H1 (cell line): Measurements from ENCODE around the gene ASIC2. TPM values are rescaled to one million over a fixed set of nuclear protein-coding genes. Genes with fewer than 3 reads are reported as not detected.

ENCODE experiments used
- CTCF ChIA-PET: fragments of 300-600 bp; sonication (Branson Sonifier 250); formaldehyde crosslinking; loops from one replicate; lab custom pipeline; 2021; ENCODE audit not compliant: partially characterized antibody; lab: Charles Lee
- POLR2A ChIA-PET: fragments of 300-600 bp; sonication (Branson Sonifier 250); formaldehyde crosslinking; loops from one replicate; lab custom pipeline; 2021; ENCODE audit warnings: inconsistent platforms; ENCODE audit not compliant: partially characterized antibody; lab: Charles Lee
- DNase-seq, 2 experiments: peaks; one replicate each; pipeline versions ENCODE4 v3.0.0 to v3.0.0-alpha.2; 2010 to 2022; ENCODE audit warnings: low spot score in 2 of 2, low read depth in 1 of 2, mixed read lengths in 1 of 2
- FAIRE-seq: peaks from 2 replicates; lab custom pipeline; 2011; peaks lifted over from hg19 to GRCh38; lab: Jason Lieb, UNC
- H2AFZ ChIP-seq: 2 replicates; pipeline ENCODE4 v1.8.1; 2012; ENCODE audit warnings: low read length, inconsistent platforms
- H2AK5ac ChIP-seq: 2 replicates; pipeline ENCODE4 v1.6.1; 2013; ENCODE audit warnings: low read depth, low read length
- H2BK120ac ChIP-seq: replicated peaks from 2 replicates; pipeline ENCODE3; 2013; ENCODE audit warnings: low read depth, low read length, inconsistent platforms
- H2BK12ac ChIP-seq: 2 replicates; pipeline ENCODE4 v1.6.1; 2013; ENCODE audit warnings: low read depth, low read length
- H2BK15ac ChIP-seq: 2 replicates; pipeline ENCODE4 v1.6.1; 2013; ENCODE audit warnings: low read length
- H2BK20ac ChIP-seq: 2 replicates; pipeline ENCODE4 v1.6.1; 2013; ENCODE audit warnings: low read length
- H2BK5ac ChIP-seq: 2 replicates; pipeline ENCODE4 v1.6.1; 2013; ENCODE audit warnings: low read depth, low read length
- H3K14ac ChIP-seq: 2 replicates; pipeline ENCODE4 v1.6.1; 2013; ENCODE audit warnings: inconsistent platforms; ENCODE audit not compliant: insufficient read length
- H3K18ac ChIP-seq: 2 replicates; pipeline ENCODE4 v1.6.1; 2013; ENCODE audit warnings: low read length; ENCODE audit errors: extremely low read depth
- H3K23ac ChIP-seq: 2 replicates; pipeline ENCODE4 v1.6.1; 2013; ENCODE audit warnings: inconsistent platforms; ENCODE audit not compliant: insufficient read length
- H3K23me2 ChIP-seq: 2 replicates; pipeline ENCODE4 v1.6.1; 2013; ENCODE audit warnings: low read depth, low read length
- H3K27ac ChIP-seq: 2 replicates; pipeline ENCODE4 v1.6.1; 2011; ENCODE audit warnings: low read depth, low read length, inconsistent platforms
- H3K27me3 ChIP-seq, 4 experiments: replicated peaks in 1 of 4; 1 replicate in 1 of 4; 2 replicates in 3 of 4; pipeline versions ENCODE4 v1.6.1 to v1.8.1; 2011 to 2013; ENCODE audit warnings: low read length in 3 of 4, mild to moderate bottlenecking in 3 of 4, inconsistent platforms in 2 of 4, mixed read lengths in 2 of 4, moderate library complexity in 1 of 4; ENCODE audit not compliant: control insufficient read depth in 3 of 4, insufficient read depth in 3 of 4; ENCODE audit errors: extremely low read depth in 1 of 4
- H3K36me3 ChIP-seq, 4 experiments: 2 replicates each; pipeline versions ENCODE4 v1.6.1 to v1.8.1; 2011 to 2013; ENCODE audit warnings: mild to moderate bottlenecking in 4 of 4, low read length in 3 of 4, moderate library complexity in 2 of 4, control low read depth in 1 of 4, inconsistent platforms in 1 of 4; ENCODE audit not compliant: insufficient read depth in 4 of 4, control insufficient read depth in 2 of 4
- H3K4ac ChIP-seq: replicated peaks from 2 replicates; pipeline ENCODE3; 2013; ENCODE audit warnings: low read length, low read depth, mixed read lengths, inconsistent platforms; ENCODE audit not compliant: insufficient read length
- H3K4me1 ChIP-seq, 4 experiments: replicated peaks in 1 of 4; 1 replicate in 1 of 4; 2 replicates in 3 of 4; pipeline versions ENCODE4 v1.6.1 to v1.8.1; 2011 to 2013; ENCODE audit warnings: low read length in 3 of 4, inconsistent platforms in 2 of 4, mixed read lengths in 1 of 4; ENCODE audit not compliant: insufficient read depth in 4 of 4, control insufficient read depth in 3 of 4
- H3K4me2 ChIP-seq, 2 experiments: 2 replicates each; pipeline versions ENCODE4 v1.6.1 to v1.8.1; 2011 to 2013; ENCODE audit warnings: low read depth in 2 of 2, low read length in 2 of 2, control low read depth in 1 of 2, inconsistent platforms in 1 of 2, mild to moderate bottlenecking in 1 of 2; ENCODE audit not compliant: insufficient read depth in 1 of 2
- H3K4me3 ChIP-seq, 4 experiments: fragments of 200-600, 300-600 bp in 1 of 4; sonication (generic), shearing (Covaris generic), sonication (Bioruptor Twin) in 1 of 4; 2 replicates each; pipeline versions ENCODE4 v1.5.1 to v1.8.1; 2011 to 2016; ENCODE audit warnings: low read length in 4 of 4, low read depth in 3 of 4, control low read depth in 2 of 4, inconsistent platforms in 2 of 4, mild to moderate bottlenecking in 2 of 4, mixed read lengths in 1 of 4, moderate library complexity in 1 of 4; ENCODE audit not compliant: insufficient read depth in 2 of 4; ENCODE audit errors: extremely low read depth in 1 of 4
- H3K56ac ChIP-seq: replicated peaks from 2 replicates; pipeline ENCODE3; 2013; ENCODE audit warnings: low read depth, mild to moderate bottlenecking, mixed read lengths, low read length, inconsistent platforms; ENCODE audit not compliant: insufficient read length
- H3K79me1 ChIP-seq: 2 replicates; pipeline ENCODE4 v1.6.1; 2013; ENCODE audit warnings: low read depth, low read length, control low read depth
- H3K79me2 ChIP-seq, 2 experiments: 2 replicates each; pipeline versions ENCODE4 v1.6.1 to v1.8.1; 2012 to 2013; ENCODE audit warnings: low read length in 2 of 2, mild to moderate bottlenecking in 2 of 2, inconsistent platforms in 1 of 2; ENCODE audit not compliant: insufficient read depth in 2 of 2, control insufficient read depth in 1 of 2
- H3K9ac ChIP-seq, 4 experiments: replicated peaks in 1 of 4; 1 replicate in 1 of 4; 2 replicates in 3 of 4; pipeline versions ENCODE4 v1.6.1 to v1.8.1; 2011 to 2013; ENCODE audit warnings: low read depth in 3 of 4, low read length in 3 of 4, control low read depth in 2 of 4, mild to moderate bottlenecking in 2 of 4, moderate library complexity in 2 of 4, inconsistent platforms in 1 of 4; ENCODE audit errors: extremely low read depth in 1 of 4
- H3K9me3 ChIP-seq, 2 experiments: 2 replicates each; pipeline versions ENCODE4 v1.6.1 to v1.8.1; 2012 to 2013; ENCODE audit warnings: mild to moderate bottlenecking in 2 of 2, moderate library complexity in 2 of 2, control low read depth in 1 of 2, inconsistent platforms in 1 of 2, low read depth in 1 of 2, low read length in 1 of 2, mixed read lengths in 1 of 2; ENCODE audit not compliant: insufficient read depth in 2 of 2
- H4K20me1 ChIP-seq, 2 experiments: replicated peaks in 1 of 2; 2 replicates each; pipeline versions ENCODE3 to v1.8.1; 2011 to 2013; ENCODE audit warnings: inconsistent platforms in 2 of 2, low read length in 2 of 2, mild to moderate bottlenecking in 1 of 2; ENCODE audit not compliant: insufficient read depth in 2 of 2, control insufficient read depth in 1 of 2
- H4K5ac ChIP-seq: 2 replicates; pipeline ENCODE4 v1.6.1; 2013; ENCODE audit warnings: low read length, low read depth, mixed read lengths, inconsistent platforms; ENCODE audit not compliant: insufficient read length
- H4K8ac ChIP-seq: 2 replicates; pipeline ENCODE4 v1.8.0; 2013; ENCODE audit warnings: mild to moderate bottlenecking, moderate library complexity, low read length, inconsistent platforms; ENCODE audit not compliant: insufficient read depth; ENCODE audit errors: extremely low read depth
- H4K91ac ChIP-seq: replicated peaks from 2 replicates; pipeline ENCODE3; 2013; ENCODE audit warnings: low read length, mixed read lengths, inconsistent platforms; ENCODE audit not compliant: insufficient read length
- ASH2L ChIP-seq: fragments of 200-600, 300-600 bp; sonication (generic); IDR thresholded peaks from one replicate; pipeline ENCODE4 v1.7.1; 2017; ENCODE audit warnings: low read length
- BACH1 ChIP-seq: IDR thresholded peaks from 2 replicates; pipeline ENCODE4 v1.6.1; 2012; ENCODE audit warnings: low read length, improper control_type of control experiment
- FOSL1 ChIP-seq: IDR thresholded peaks from 2 replicates; pipeline ENCODE4 v1.6.1; 2011; ENCODE audit warnings: mild to moderate bottlenecking, low read depth, low read length, moderate library complexity; ENCODE audit not compliant: insufficient read depth
- HDAC2 ChIP-seq, 2 experiments: fragments of 300-600 bp in 1 of 2; sonication (generic) in 1 of 2; IDR thresholded peaks; 2 replicates each; pipeline ENCODE4 v1.6.1; 2011 to 2012; ENCODE audit warnings: low read depth in 2 of 2, low read length in 2 of 2, mild to moderate bottlenecking in 2 of 2, moderate library complexity in 2 of 2, borderline replicate concordance in 1 of 2, inconsistent platforms in 1 of 2
- JUND ChIP-seq: IDR thresholded peaks from 2 replicates; pipeline ENCODE4 v1.6.1; 2011; ENCODE audit warnings: mild to moderate bottlenecking, improper control_type of control experiment, low read length
- POLR2A ChIP-seq, 2 experiments: IDR thresholded peaks; 1 replicate in 1 of 2; 2 replicates in 1 of 2; pipeline ENCODE4 v1.6.1; 2011; ENCODE audit warnings: low read depth in 2 of 2, low read length in 2 of 2, mild to moderate bottlenecking in 2 of 2; ENCODE audit errors: control extremely low read depth in 1 of 2
- RAD21 ChIP-seq, 2 experiments: IDR thresholded peaks in 1 of 2; conservative IDR thresholded peaks in 1 of 2; 2 replicates each; pipeline ENCODE4 v1.6.1; 2011; ENCODE audit warnings: low read depth in 2 of 2, low read length in 2 of 2, improper control_type of control experiment in 1 of 2, inconsistent platforms in 1 of 2, mild to moderate bottlenecking in 1 of 2, moderate library complexity in 1 of 2
- RFX5 ChIP-seq: IDR thresholded peaks from 2 replicates; pipeline ENCODE4 v1.6.1; 2011; ENCODE audit warnings: low read depth, low read length, improper control_type of control experiment, borderline replicate concordance
- SIN3A ChIP-seq, 2 experiments: IDR thresholded peaks in 1 of 2; conservative IDR thresholded peaks in 1 of 2; 2 replicates each; pipeline ENCODE4 v1.6.1; 2011 to 2012; ENCODE audit warnings: low read length in 2 of 2, improper control_type of control experiment in 1 of 2, low read depth in 1 of 2, mild to moderate bottlenecking in 1 of 2
- SIX5 ChIP-seq: IDR thresholded peaks from 2 replicates; pipeline ENCODE4 v1.6.1; 2011; ENCODE audit warnings: mild to moderate bottlenecking, low read depth, low read length
- SRF ChIP-seq: IDR thresholded peaks from 2 replicates; pipeline ENCODE4 v1.6.1; 2011; ENCODE audit warnings: mild to moderate bottlenecking, low read depth, low read length, moderate library complexity
- TAF1 ChIP-seq: IDR thresholded peaks from 2 replicates; pipeline ENCODE4 v1.6.1; 2011; ENCODE audit warnings: mild to moderate bottlenecking, low read depth, low read length
- TBP ChIP-seq: IDR thresholded peaks from 2 replicates; pipeline ENCODE4 v1.6.1; 2011; ENCODE audit warnings: low read depth, low read length, improper control_type of control experiment
- WGBS, 2 experiments: shearing (Covaris generic) in 1 of 2; methylation state at CpG; one replicate each; pipeline versions ENCODE4 v1.1.6 to v1.1.7; 2013 to 2015; ENCODE audit warnings: low lambda C conversion rate in 2 of 2, mixed read lengths in 2 of 2, inconsistent platforms in 1 of 2, low coverage in 1 of 2, missing lambda C conversion rate in 1 of 2; ENCODE audit not compliant: insufficient replicate concordance in 2 of 2, insufficient coverage in 1 of 2, insufficient read length in 1 of 2; ENCODE audit errors: extremely low coverage in 1 of 2, missing lambda C conversion rate in 1 of 2; 5-methylcytosine and 5-hydroxymethylcytosine counted together
- polyA plus RNA-seq, 7 experiments: library from polyadenylated mRNA; depleted of rRNA in 3 of 7; stranded (reverse) in 5 of 7; unstranded in 2 of 7; fragments of >200 nt in 5 of 7; fragments of 200-250 nt in 2 of 7; gene quantifications; 1 replicate in 5 of 7; 2 replicates in 1 of 7; 4 replicates in 1 of 7; pipeline versions ENCODE4 v1.2.1 to v1.2.3, GENCODE V29; 2011 to 2013; ENCODE audit warnings: missing spikeins in 2 of 7, mixed read lengths in 2 of 7
- total RNA-seq: library from RNA; stranded (reverse); fragmentation: NEBNext Ultra II Directional; extraction: Animal tissue kit (Norgen Biotek cat#: 25700); gene quantifications from 2 replicates; pipeline ENCODE4 v1.2.1, GENCODE V29; 2021
- TF ChIP-seq, protein P1 (sequence below): IDR thresholded peaks from 2 replicates; pipeline ENCODE4 v1.6.1; 2012; ENCODE audit warnings: inconsistent platforms

Gene ASIC2
- total and polyA plus RNA-seq, 2 of the 8 experiments (the other 6 are each of a cell fraction or from before 2014, with no cell fraction given), result 0.86 to 1.2 TPM

GRCh38 chr17:32964541-32964940, 328.6 kb downstream of the ASIC2 start:
- Histone ChIP-seq H4K20me1 (no peaks in the 10 kb centered on the region), H3K23ac (no peak overlapping the region), H3K56ac (no peak overlapping the region), H4K8ac (no peak overlapping the region), H2BK120ac (no peak overlapping the region), H2BK5ac (no peak overlapping the region), H3K9ac (no peak overlapping the region)
- DNase-seq, result no peak
- CTCF ChIA-PET, result no interaction called here
- TF ChIP-seq RFX5, result no peak
- no peak for TF ChIP-seq RAD21 (IDR thresholded peaks at IDR 0.05 in 1 of 2, conservative IDR thresholded peaks at IDR 0.05 in 1 of 2; ENCODE audit: low read depth in 2 of 2, low read length in 2 of 2)
- no peak for TF ChIP-seq SIX5
- TF ChIP-seq, protein P1, sequence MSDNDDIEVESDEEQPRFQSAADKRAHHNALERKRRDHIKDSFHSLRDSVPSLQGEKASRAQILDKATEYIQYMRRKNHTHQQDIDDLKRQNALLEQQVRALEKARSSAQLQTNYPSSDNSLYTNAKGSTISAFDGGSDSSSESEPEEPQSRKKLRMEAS, result no peak
- TF ChIP-seq TAF1, result no peak
- no peak for TF ChIP-seq FOSL1
- TF ChIP-seq SRF, result no peak
- no peak for TF ChIP-seq ASH2L
- TF ChIP-seq POLR2A (IDR thresholded peaks at IDR 0.05; ENCODE audit: control extremely low read depth in 1 of 2, low read depth in 2 of 2, low read length in 2 of 2), result no peak
- TF ChIP-seq HDAC2 (IDR thresholded peaks at IDR 0.05; ENCODE audit: borderline replicate concordance in 1 of 2, low read depth in 2 of 2, low read length in 2 of 2), result no peak
- no peak for TF ChIP-seq BACH1
- TF ChIP-seq TBP, result no peak
- no peak for TF ChIP-seq SIN3A (conservative IDR thresholded peaks at IDR 0.05 in 1 of 2, IDR thresholded peaks at IDR 0.05 in 1 of 2; ENCODE audit: low read depth in 1 of 2, low read length in 2 of 2)
- TF ChIP-seq JUND, result no peak
- TF ChIP-seq, all 59 proteins: peak for 0
- Histone ChIP-seq H3K27ac (no peak overlapping the region), H4K91ac (no peak overlapping the region), H3K23me2 (no peaks in the 10 kb centered on the region), H3K27me3 (no peaks in the 10 kb centered on the region), H2BK15ac (no peak overlapping the region), H3K4me1 (no peaks in the 10 kb centered on the region), H3K36me3 (no peaks in the 10 kb centered on the region), H3K4ac (no peak overlapping the region), H2AFZ (no peak overlapping the region), H3K4me2 (no peak overlapping the region), H2BK12ac (no peak overlapping the region), H3K4me3 (no peak overlapping the region), H3K79me2 (no peaks in the 10 kb centered on the region), H2AK5ac (no peak overlapping the region), H3K9me3 (no peaks in the 10 kb centered on the region), H4K5ac (no peak overlapping the region), H3K18ac (no peak overlapping the region), H3K14ac (no peak overlapping the region), H3K79me1 (no peaks in the 10 kb centered on the region), H2BK20ac (no peak overlapping the region)
- WGBS, 2 experiments, result 76% methylated on average over 11 of the region's 11 CpGs; no CpG with 5 or more reads in 1 of the 2 experiments
- no peak for FAIRE-seq
- POLR2A ChIA-PET, result no interaction called here
